ENCODE data around the gene SAYSD1. TPM values are rescaled to one million over a fixed set of nuclear protein-coding genes. Genes with fewer than 3 reads are reported as not detected.

SAYSD1 gene
- total and polyA plus RNA-seq, 7 experiments from 2014 or later: 15.1 to 26.8 (median 19.8) TPM

DNA sequence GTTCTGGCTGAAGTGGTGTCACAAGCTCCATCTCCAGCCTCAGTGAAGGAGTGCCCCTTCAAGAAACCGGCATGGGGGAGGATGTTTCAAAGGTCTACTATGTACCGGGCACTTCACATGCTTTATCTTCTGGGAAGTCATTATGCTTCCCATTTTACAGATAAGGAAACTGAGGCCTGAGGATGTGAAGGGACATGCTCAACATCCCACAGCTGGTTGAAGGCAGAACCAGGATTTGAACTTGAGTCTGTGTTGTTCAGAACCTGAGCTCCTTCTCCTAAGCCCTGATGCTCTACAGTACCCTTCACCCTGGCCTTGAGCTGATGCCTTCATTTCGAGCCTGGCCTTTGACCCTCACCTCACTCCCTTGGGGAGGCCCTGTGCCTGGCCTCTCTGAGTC lies 53.4 kb downstream of the SAYSD1 start:
- ChIA-PET CTCF (no interaction called here), POLR2A (interaction anchor here (0.6 kb wide), 1 partner anchor 1048 kb away, joined by 3 read pairs; no protein-coding TSS in a partner anchor)
- ATAC-seq (no peak), DNase-seq (no peak)
- no peaks in the 10 kb centered on the region for H3K27me3 ChIP-seq (ENCODE audit: control insufficient read depth in 2 of 2, insufficient read depth in 2 of 2, low read length in 2 of 2)
- peaks cover 0 to 3% (median 0%) of the 10 kb centered on the region in 7 donors for H3K4me1 Mint-ChIP-seq
- intact Hi-C loops (cut with micrococcal nuclease): no loop called here
- no peak overlapping the region for H3K27ac Mint-ChIP-seq
- H3K27me3 Mint-ChIP-seq: peaks cover 0 to 24% (median 13%) of the 10 kb centered on the region in 5 donors
- H3K9me3 Mint-ChIP-seq: no peaks in the 10 kb centered on the region
- H3K4me3 Mint-ChIP-seq: no peak overlapping the region
- H3K36me3 Mint-ChIP-seq: no peaks in the 10 kb centered on the region
- no peaks in the 10 kb centered on the region for H3K36me3 ChIP-seq (ENCODE audit: control insufficient read depth in 2 of 3, insufficient read depth in 3 of 3, low read length in 3 of 3)
- H3K4me3 ChIP-seq (ENCODE audit: low read length): no peak overlapping the region
- no peaks in the 10 kb centered on the region for H3K4me1 ChIP-seq (ENCODE audit: control insufficient read depth in 2 of 2, insufficient read depth in 2 of 2, low read length in 2 of 2)
- no peak overlapping the region for H3K27ac ChIP-seq (ENCODE audit: low read depth, low read length)
- no peaks in the 10 kb centered on the region for H3K9me3 ChIP-seq (ENCODE audit: control insufficient read depth in 2 of 3, low read length in 3 of 3)

DNA sequence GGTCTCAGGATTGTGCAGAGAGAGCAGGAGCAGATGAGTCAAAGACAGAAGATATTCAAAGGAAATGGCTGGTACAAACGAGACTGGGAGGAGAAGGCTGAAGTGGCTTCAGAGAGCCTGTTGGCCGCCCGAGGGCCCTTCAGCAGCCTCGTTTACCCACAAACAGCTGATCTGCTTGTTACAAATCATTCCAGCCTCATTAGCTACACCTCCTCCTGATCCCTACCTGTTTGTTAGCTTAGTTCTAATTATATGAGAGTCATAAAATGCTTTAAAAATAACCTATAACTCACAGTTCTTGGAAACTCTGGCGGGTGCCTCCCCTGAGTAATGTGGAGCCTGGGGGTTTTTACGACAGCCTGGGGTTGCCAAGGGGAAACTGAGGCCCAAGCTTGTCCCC lies 53.8 kb downstream of the SAYSD1 start:
- Mint-ChIP-seq H3K4me3 (no peak overlapping the region), H3K9me3 (no peaks in the 10 kb centered on the region), H3K36me3 (no peaks in the 10 kb centered on the region), H3K27me3 (peaks cover 0 to 24% (median 10%) of the 10 kb centered on the region in 5 donors), H3K4me1 (peaks cover 0 to 3% (median 0%) of the 10 kb centered on the region in 7 donors), H3K27ac (no peak overlapping the region)
- H3K36me3 ChIP-seq (ENCODE audit: control insufficient read depth in 2 of 3, insufficient read depth in 3 of 3, low read length in 3 of 3): no peaks in the 10 kb centered on the region
- no peak for DNase-seq
- no peaks in the 10 kb centered on the region for H3K27me3 ChIP-seq (ENCODE audit: control insufficient read depth in 2 of 2, insufficient read depth in 2 of 2, low read length in 2 of 2)
- no peaks in the 10 kb centered on the region for H3K4me1 ChIP-seq (ENCODE audit: control insufficient read depth in 2 of 2, insufficient read depth in 2 of 2, low read length in 2 of 2)
- H3K9me3 ChIP-seq (ENCODE audit: control insufficient read depth in 2 of 3, low read length in 3 of 3): no peaks in the 10 kb centered on the region
- POLR2A ChIA-PET: interaction anchor here (0.6 kb wide), 1 partner anchor 1048 kb away, joined by 3 read pairs; no protein-coding TSS in a partner anchor
- intact Hi-C loops (cut with micrococcal nuclease): no loop called here
- H3K4me3 ChIP-seq (ENCODE audit: low read length): no peak overlapping the region
- no peak overlapping the region for H3K27ac ChIP-seq (ENCODE audit: low read depth, low read length)
- CTCF ChIA-PET: no interaction called here
- no peak for ATAC-seq

DNA sequence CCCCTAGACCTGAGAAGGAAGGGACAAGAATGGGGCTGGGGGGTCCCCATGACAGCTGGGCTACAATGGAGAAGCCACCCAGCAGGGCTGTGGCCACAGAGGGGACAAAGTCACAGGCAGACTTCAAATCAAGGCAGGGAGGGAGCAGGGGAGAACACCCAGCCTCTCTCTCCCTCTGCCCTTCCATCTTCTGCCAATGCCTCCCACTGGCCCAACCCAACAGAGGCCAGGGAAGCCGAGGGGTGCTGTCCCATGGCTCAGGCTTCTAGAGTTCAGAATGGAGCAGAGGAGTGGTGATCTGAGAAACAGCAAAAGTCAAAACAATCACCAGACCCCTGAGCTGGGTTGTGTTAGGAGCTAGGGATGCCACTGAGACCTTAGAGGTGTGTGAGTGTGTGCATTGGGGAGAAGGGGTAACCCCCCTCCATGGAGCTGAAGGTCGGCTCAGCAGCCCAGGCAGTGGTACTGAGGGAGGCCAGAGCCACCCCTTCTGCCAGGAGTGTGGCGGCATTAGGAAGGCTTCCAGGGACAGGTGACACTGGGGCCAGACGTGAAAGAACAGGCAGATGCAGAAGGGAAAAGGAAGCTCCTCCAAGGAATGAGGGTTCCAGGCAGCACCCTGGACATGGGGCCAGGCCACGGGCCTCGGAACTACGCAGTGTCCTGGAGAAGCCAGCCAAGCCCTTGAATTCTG lies 54.4 kb downstream of the SAYSD1 start:
- CTCF ChIA-PET: no interaction called here
- H3K4me3 ChIP-seq (ENCODE audit: low read length): no peak overlapping the region
- H3K4me1 ChIP-seq (ENCODE audit: control insufficient read depth in 2 of 2, insufficient read depth in 2 of 2, low read length in 2 of 2): no peaks in the 10 kb centered on the region
- no peaks in the 10 kb centered on the region for H3K9me3 Mint-ChIP-seq
- DNase-seq (no peak), ATAC-seq (no peak)
- H3K27me3 Mint-ChIP-seq: peaks cover 0 to 24% (median 7%) of the 10 kb centered on the region in 5 donors
- H3K36me3 Mint-ChIP-seq: no peaks in the 10 kb centered on the region
- H3K36me3 ChIP-seq (ENCODE audit: control insufficient read depth in 2 of 3, insufficient read depth in 3 of 3, low read length in 3 of 3): no peaks in the 10 kb centered on the region
- no peak overlapping the region for H3K27ac ChIP-seq (ENCODE audit: low read depth, low read length)
- intact Hi-C loops (cut with micrococcal nuclease): no loop called here
- H3K27ac Mint-ChIP-seq: no peak overlapping the region
- H3K27me3 ChIP-seq (ENCODE audit: control insufficient read depth in 2 of 2, insufficient read depth in 2 of 2, low read length in 2 of 2): no peaks in the 10 kb centered on the region
- POLR2A ChIA-PET: no interaction called here
- no peaks in the 10 kb centered on the region for H3K9me3 ChIP-seq (ENCODE audit: control insufficient read depth in 2 of 3, low read length in 3 of 3)
- H3K4me3 Mint-ChIP-seq: no peak overlapping the region
- H3K4me1 Mint-ChIP-seq: peaks cover 0 to 3% (median 0%) of the 10 kb centered on the region in 7 donors

DNA sequence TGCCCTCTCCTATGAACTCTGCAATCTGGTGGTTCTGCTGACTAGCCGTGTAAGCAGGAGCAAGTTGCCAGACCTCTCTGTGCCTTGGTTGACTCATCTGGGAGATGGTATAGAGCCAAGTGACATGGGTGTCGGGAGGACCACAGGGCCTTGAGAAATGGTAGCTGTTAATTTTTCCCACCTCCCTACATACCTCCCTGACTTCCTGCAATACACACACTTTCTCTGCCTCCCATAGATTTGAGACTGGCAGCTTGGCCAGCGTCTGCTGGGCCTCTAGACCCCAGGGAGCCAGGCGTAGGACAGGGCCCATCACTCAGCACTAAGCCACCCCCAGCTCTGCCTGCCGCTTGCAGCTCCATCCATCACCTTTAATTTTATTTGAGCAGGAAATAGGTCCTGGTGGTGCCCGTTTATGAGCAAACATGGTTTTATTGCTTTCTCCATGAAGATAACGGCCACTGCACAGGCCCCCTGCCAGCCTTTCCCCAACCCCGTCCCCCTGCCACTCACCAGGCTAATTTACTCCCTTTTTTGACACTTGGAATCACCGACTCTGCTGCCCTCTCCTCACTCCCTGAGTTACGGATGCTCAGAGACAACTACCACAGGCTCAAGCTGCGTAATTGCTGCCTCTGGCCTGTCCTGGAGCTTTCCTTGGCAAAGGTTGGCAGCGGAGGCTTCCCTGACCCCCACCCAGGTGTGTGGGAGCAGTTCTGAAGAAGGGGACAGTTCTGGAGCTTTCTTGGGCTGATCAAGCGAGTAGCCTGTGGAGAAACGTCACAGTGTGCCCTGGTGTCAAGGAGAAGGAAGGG lies 55.3 kb downstream of the SAYSD1 start:
- DNase-seq: no peak
- Histone ChIP-seq H3K9me3 (ENCODE audit: control insufficient read depth in 2 of 3, low read length in 3 of 3) (no peaks in the 10 kb centered on the region), H3K4me3 (ENCODE audit: low read length) (no peak overlapping the region), H3K27ac (ENCODE audit: low read depth, low read length) (no peak overlapping the region), H3K27me3 (ENCODE audit: control insufficient read depth in 2 of 2, insufficient read depth in 2 of 2, low read length in 2 of 2) (no peaks in the 10 kb centered on the region), H3K36me3 (ENCODE audit: control insufficient read depth in 2 of 3, insufficient read depth in 3 of 3, low read length in 3 of 3) (no peaks in the 10 kb centered on the region), H3K4me1 (ENCODE audit: control insufficient read depth in 2 of 2, insufficient read depth in 2 of 2, low read length in 2 of 2) (no peaks in the 10 kb centered on the region)
- ChIA-PET POLR2A (no interaction called here), CTCF (no interaction called here)
- H3K27ac Mint-ChIP-seq: no peak overlapping the region
- H3K36me3 Mint-ChIP-seq: no peaks in the 10 kb centered on the region
- H3K4me3 Mint-ChIP-seq: no peak overlapping the region
- intact Hi-C loops (cut with micrococcal nuclease): no loop called here
- no peak for ATAC-seq
- no peaks in the 10 kb centered on the region for H3K4me1 Mint-ChIP-seq
- H3K9me3 Mint-ChIP-seq: no peaks in the 10 kb centered on the region
- peaks cover 0 to 24% (median 7%) of the 10 kb centered on the region in 5 donors for H3K27me3 Mint-ChIP-seq

DNA sequence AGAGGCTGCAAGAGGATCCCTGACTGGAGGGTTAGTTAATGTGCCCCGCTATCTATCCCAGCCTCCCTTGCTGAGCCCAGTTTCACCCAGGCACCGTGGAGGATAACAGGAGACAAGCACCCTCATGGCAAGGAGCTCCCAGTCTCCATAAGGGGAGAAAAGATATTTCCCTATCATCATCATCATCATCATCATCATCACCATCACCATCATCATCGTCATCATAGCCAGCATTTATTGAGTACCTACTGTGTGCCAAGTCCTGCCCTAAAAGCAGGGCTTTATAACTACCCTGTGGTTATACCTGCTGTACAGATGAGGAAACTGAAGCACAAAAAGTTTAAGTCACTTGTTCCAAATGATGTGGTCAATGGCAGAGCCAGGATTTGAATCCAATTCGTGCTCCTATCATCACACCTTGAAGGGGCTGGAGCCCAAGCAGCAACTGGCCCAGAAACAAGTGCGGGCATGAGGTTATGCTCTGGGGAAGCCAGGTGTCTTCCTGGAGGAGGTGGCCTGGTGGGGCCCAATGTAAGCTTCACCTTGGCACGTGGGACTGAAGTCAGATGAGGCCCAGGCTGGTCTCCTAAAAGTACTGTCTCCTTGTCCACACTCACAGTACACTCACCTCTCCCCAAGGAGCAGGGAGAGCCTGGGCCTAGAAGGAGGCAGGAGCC lies 56.4 kb downstream of the SAYSD1 start:
- no peak for ATAC-seq
- no peaks in the 10 kb centered on the region for H3K4me1 ChIP-seq (ENCODE audit: control insufficient read depth in 2 of 2, insufficient read depth in 2 of 2, low read length in 2 of 2)
- peak overlapping the region in 1 of 9 donors; percentile 45 for H3K27ac Mint-ChIP-seq

DNA sequence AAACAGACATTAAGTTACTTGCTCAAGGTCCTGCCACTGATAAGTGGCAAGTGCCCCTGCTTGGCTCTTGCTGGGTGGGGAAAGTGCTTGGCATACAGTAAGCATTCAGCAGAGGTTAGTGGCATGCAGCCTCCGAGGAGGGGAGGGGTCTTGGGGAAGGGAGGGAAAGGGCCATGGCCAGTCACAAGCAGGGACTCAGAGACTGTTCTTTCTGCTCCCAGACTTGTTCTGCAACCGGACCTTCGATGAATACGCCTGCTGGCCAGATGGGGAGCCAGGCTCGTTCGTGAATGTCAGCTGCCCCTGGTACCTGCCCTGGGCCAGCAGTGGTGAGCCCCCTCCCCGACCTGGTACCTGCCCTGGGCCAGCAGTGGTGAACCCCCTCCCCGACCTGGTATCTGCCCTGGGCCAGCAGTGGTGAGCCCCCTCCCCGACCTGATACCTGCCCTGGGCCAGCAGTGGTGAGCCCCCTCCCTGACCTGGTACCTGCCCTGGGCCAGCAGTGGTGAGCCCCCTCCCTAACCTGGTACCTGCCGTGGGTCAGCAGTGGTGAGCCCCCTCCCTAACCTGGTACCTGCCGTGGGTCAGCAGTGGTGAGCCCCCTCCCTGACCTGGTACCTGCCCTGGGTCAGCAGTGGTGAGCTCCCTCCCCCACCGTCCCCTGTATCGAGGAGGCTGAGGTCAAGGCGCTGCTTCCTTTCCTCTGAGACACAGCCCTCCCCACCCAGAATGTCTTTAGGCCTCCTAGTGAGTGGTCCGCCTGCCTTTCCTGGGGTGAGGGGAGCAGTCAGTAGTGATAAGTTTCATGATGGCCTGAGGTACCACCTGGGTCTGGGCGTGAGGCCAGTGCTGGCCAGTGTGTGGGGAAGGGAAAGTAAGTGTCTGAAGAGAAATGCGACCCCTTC lies 57.5 kb downstream of the SAYSD1 start:
- CTCF ChIA-PET: no interaction called here
- Histone ChIP-seq H3K4me3 (ENCODE audit: low read length) (no peak overlapping the region), H3K9me3 (ENCODE audit: control insufficient read depth in 2 of 3, low read length in 3 of 3) (no peaks in the 10 kb centered on the region), H3K4me1 (ENCODE audit: control insufficient read depth in 2 of 2, insufficient read depth in 2 of 2, low read length in 2 of 2) (no peaks in the 10 kb centered on the region), H3K27ac (ENCODE audit: low read depth, low read length) (no peak overlapping the region), H3K27me3 (ENCODE audit: control insufficient read depth in 2 of 2, insufficient read depth in 2 of 2, low read length in 2 of 2) (no peaks in the 10 kb centered on the region), H3K36me3 (ENCODE audit: control insufficient read depth in 2 of 3, insufficient read depth in 3 of 3, low read length in 3 of 3) (no peaks in the 10 kb centered on the region)
- no peak for DNase-seq
- no peak overlapping the region for H3K4me3 Mint-ChIP-seq
- POLR2A ChIA-PET: no interaction called here
- no peak for ATAC-seq
- H3K27me3 Mint-ChIP-seq: peaks cover 0 to 24% (median 18%) of the 10 kb centered on the region in 5 donors
- peak overlapping the region in 1 of 9 donors; percentile 45 for H3K27ac Mint-ChIP-seq
- peaks cover 0 to 6% (median 0%) of the 10 kb centered on the region in 7 donors for H3K4me1 Mint-ChIP-seq
- H3K9me3 Mint-ChIP-seq: no peaks in the 10 kb centered on the region
- intact Hi-C loops (cut with micrococcal nuclease): no loop called here
- no peaks in the 10 kb centered on the region for H3K36me3 Mint-ChIP-seq

More for the DNA sequence above, 56.4 kb downstream of the SAYSD1 start:
- no peaks in the 10 kb centered on the region for H3K9me3 ChIP-seq (ENCODE audit: control insufficient read depth in 2 of 3, low read length in 3 of 3)
- H3K36me3 ChIP-seq (ENCODE audit: control insufficient read depth in 2 of 3, insufficient read depth in 3 of 3, low read length in 3 of 3): no peaks in the 10 kb centered on the region
- H3K9me3 Mint-ChIP-seq: no peaks in the 10 kb centered on the region
- no peak overlapping the region for H3K4me3 ChIP-seq (ENCODE audit: low read length)
- H3K36me3 Mint-ChIP-seq: no peaks in the 10 kb centered on the region
- DNase-seq: no peak
- peaks cover 0 to 27% (median 13%) of the 10 kb centered on the region in 5 donors for H3K27me3 Mint-ChIP-seq
- no peak overlapping the region for H3K4me3 Mint-ChIP-seq
- ChIA-PET POLR2A (no interaction called here), CTCF (no interaction called here)
- intact Hi-C loops (cut with micrococcal nuclease): no loop called here
- H3K27me3 ChIP-seq (ENCODE audit: control insufficient read depth in 2 of 2, insufficient read depth in 2 of 2, low read length in 2 of 2): no peaks in the 10 kb centered on the region
- no peaks in the 10 kb centered on the region for H3K4me1 Mint-ChIP-seq
- no peak overlapping the region for H3K27ac ChIP-seq (ENCODE audit: low read depth, low read length)

Data from naive thymus-derived CD4-positive, alpha-beta T cell (primary cell).